Lung (tissue), 12 donors: ENCODE data around the gene COL1A1. TPM values are rescaled to one million over a fixed set of nuclear protein-coding genes. Genes with fewer than 3 reads are reported as not detected.

Source experiments
- ATAC-seq: fragments of 200-7000 bp; cut with Tn5 transposase; one replicate; pipeline ENCODE4 v1.9.1; 2020; ENCODE audit warnings: moderate number of reproducible peaks; ENCODE audit not compliant: insufficient read depth, low FRiP score
- DNase-seq, 3 donors: peaks; one replicate each; pipeline ENCODE4 v3.0.0-alpha.2; 2013 to 2017
- H3K27ac ChIP-seq, 2 donors: one replicate each; pipeline ENCODE4 v1.5.1; 2013; ENCODE audit warnings: mild to moderate bottlenecking in 2 of 2, moderate library complexity in 2 of 2, control low read depth in 1 of 2, inconsistent platforms in 1 of 2, low read depth in 1 of 2, low read length in 1 of 2
- H3K27me3 ChIP-seq, 3 donors: one replicate each; pipeline ENCODE4 v1.5.1; 2013; ENCODE audit warnings: low read length in 2 of 3; ENCODE audit not compliant: control insufficient read depth in 3 of 3, insufficient read depth in 3 of 3
- H3K36me3 ChIP-seq, 4 donors: one replicate each; pipeline ENCODE4 v1.5.1; 2013; ENCODE audit warnings: low read length in 4 of 4, mild to moderate bottlenecking in 1 of 4, moderate library complexity in 1 of 4; ENCODE audit not compliant: control insufficient read depth in 4 of 4, insufficient read depth in 4 of 4
- H3K4me1 ChIP-seq, 5 donors: one replicate each; pipeline ENCODE4 v1.5.1; 2013; ENCODE audit warnings: low read length in 5 of 5, mild to moderate bottlenecking in 2 of 5, moderate library complexity in 1 of 5; ENCODE audit not compliant: control insufficient read depth in 5 of 5, insufficient read depth in 5 of 5
- H3K4me3 ChIP-seq: one replicate; pipeline ENCODE4 v1.5.1; 2013; ENCODE audit warnings: mild to moderate bottlenecking, control low read depth, moderate library complexity
- H3K9ac ChIP-seq, 2 donors: one replicate each; pipeline ENCODE4 v1.5.1; 2013; ENCODE audit warnings: low read length in 2 of 2, control low read depth in 1 of 2; ENCODE audit not compliant: insufficient read depth in 1 of 2
- H3K9me3 ChIP-seq, 4 donors: one replicate each; pipeline ENCODE4 v1.5.1; 2013; ENCODE audit warnings: low read length in 3 of 4, mild to moderate bottlenecking in 1 of 4, moderate library complexity in 1 of 4; ENCODE audit not compliant: control insufficient read depth in 4 of 4, insufficient read depth in 3 of 4
- WGBS, 2 donors: extraction: QIAGEN DNeasy Blood & Tissue Kit; methylation state at CpG; one replicate each; pipeline ENCODE4 v1.1.7; 2013; 5-methylcytosine and 5-hydroxymethylcytosine counted together
- polyA plus RNA-seq, 2 donors: library from polyadenylated mRNA; stranded (reverse); fragments of 200-250 nt; gene quantifications; one replicate each; pipeline ENCODE4 v1.2.1, GENCODE V29; 2013
- total RNA-seq, 2 donors: library from RNA; depleted of rRNA in 1 of 2; stranded (reverse); fragments of >200 nt in 1 of 2; gene quantifications; one replicate each; pipeline ENCODE4 v1.2.1, GENCODE V29; 2014 to 2021
- TF ChIP-seq, protein P1 (sequence below): IDR thresholded peaks from 2 replicates; pipeline ENCODE4 v1.5.1; 2012; ENCODE audit warnings: mild to moderate bottlenecking; ENCODE audit errors: control extremely low read depth, extremely low read depth
- donor health status: control.
- donor health status: control.
- donor health status: Bipolar disorder and iron deficiency.
- donor health status: healthy.
- donor health status: DM: yes; HTN: yes; CAD: no.

Gene COL1A1
- total and polyA plus RNA-seq, 4 donors, result 30.5 to 1,330 (median 283) TPM

- DNase-seq (no peak), ATAC-seq (no peak)
- peaks cover 0 to 35% (median 13%) of the 10 kb centered on the region in 5 donors for H3K4me1 ChIP-seq
- no peak overlapping the region for H3K9ac ChIP-seq
- 84 to 89% methylated on average over 6 of the region's 6 CpGs for WGBS, 2 donors
- no peaks in the 10 kb centered on the region for H3K9me3 ChIP-seq
- H3K27me3 ChIP-seq, result peaks cover 0 to 6% (median 0%) of the 10 kb centered on the region in 3 donors
- peak overlapping the region in 1 of 2 donors; percentile 3 for H3K27ac ChIP-seq
- H3K4me3 ChIP-seq, result no peak overlapping the region
- H3K36me3 ChIP-seq, result peaks cover 0 to 67% (median 37%) of the 10 kb centered on the region in 4 donors
- TF ChIP-seq, protein P1, sequence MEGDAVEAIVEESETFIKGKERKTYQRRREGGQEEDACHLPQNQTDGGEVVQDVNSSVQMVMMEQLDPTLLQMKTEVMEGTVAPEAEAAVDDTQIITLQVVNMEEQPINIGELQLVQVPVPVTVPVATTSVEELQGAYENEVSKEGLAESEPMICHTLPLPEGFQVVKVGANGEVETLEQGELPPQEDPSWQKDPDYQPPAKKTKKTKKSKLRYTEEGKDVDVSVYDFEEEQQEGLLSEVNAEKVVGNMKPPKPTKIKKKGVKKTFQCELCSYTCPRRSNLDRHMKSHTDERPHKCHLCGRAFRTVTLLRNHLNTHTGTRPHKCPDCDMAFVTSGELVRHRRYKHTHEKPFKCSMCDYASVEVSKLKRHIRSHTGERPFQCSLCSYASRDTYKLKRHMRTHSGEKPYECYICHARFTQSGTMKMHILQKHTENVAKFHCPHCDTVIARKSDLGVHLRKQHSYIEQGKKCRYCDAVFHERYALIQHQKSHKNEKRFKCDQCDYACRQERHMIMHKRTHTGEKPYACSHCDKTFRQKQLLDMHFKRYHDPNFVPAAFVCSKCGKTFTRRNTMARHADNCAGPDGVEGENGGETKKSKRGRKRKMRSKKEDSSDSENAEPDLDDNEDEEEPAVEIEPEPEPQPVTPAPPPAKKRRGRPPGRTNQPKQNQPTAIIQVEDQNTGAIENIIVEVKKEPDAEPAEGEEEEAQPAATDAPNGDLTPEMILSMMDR, result no peak
Measured at GRCh38 chr17:50196826-50197225, 4.6 kb downstream of the COL1A1 start.

DNA sequence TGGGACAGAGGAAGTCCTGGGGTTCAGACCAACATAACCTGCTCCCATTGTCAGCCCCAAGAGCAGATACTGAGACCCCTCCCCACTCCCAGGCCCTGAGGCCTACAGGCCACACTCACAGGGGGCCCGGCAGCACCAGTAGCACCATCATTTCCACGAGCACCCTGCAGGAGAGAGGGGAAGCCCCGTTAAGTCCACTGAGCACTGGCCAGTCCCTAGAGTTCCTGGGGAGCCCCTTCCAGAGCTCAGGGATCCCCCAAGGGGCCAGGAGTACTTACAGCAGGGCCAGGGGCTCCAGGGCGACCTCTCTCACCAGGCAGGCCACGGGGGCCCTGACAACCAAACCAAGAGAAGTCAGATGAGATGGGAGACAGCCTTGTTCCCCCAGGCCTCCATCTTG lies 5.4 kb downstream of the COL1A1 start:
- DNase-seq, result no peak
- H3K27me3 ChIP-seq, result peaks cover 0 to under 1% (median 0%) of the 10 kb centered on the region in 3 donors
- H3K4me3 ChIP-seq, result no peak overlapping the region
- TF ChIP-seq, protein P1, result no peak
- 77 to 96% methylated on average over 5 of the region's 5 CpGs for WGBS, 2 donors
- no peak overlapping the region for H3K9ac ChIP-seq
- peaks cover 4 to 70% (median 40%) of the 10 kb centered on the region in 4 donors for H3K36me3 ChIP-seq
- peaks cover 0 to 31% (median 9%) of the 10 kb centered on the region in 5 donors for H3K4me1 ChIP-seq
- no peak for ATAC-seq
- H3K27ac ChIP-seq, result no peak overlapping the region
- no peaks in the 10 kb centered on the region for H3K9me3 ChIP-seq

DNA sequence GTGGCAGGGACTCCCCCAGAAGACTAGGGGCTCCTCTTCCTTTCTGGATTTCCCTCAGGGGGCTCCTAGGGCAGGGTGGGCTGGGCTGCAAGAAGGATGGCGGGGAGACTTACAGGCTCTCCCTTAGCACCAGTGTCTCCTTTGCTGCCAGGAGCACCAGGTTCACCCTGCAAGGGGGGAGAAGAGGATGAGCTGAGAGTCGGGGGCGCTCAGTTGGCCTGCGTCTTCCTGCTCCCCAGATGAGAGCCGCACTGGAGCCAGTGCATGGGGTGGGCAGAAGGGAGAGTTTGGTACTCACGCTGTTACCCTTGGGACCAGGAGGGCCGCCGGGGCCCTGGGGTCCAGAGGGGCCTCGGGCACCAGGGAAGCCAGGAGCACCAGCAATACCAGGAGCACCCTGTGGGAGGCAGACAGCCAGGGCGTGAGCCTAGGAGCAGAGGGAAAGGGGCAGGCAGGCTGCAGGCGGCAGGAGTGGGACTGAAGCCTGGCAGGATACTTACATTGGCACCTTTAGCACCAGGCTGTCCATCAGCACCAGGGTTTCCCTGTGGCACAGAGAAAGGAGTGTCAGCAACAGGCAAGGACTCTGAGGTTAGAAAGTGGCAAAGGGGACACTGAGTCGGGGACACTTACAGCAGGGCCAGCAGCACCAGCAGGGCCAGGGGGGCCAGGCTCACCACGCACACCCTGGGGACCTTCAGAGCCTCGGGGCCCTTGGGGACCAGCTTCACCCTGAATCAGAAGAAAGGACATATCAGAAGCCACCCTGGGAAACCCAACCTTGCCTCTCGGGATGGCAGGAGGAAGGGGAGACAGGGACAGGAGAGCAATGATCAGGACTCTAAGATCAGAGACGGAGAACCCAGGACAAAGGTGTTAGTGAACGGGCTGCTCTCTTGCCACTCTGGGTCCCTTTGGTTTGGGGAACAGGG lies 6.2 kb downstream of the COL1A1 start:
- Histone ChIP-seq H3K27me3 (no peaks in the 10 kb centered on the region), H3K9ac (no peak overlapping the region), H3K4me1 (peaks cover 0 to 31% (median 9%) of the 10 kb centered on the region in 5 donors), H3K36me3 (peaks cover 4 to 77% (median 45%) of the 10 kb centered on the region in 4 donors), H3K4me3 (no peak overlapping the region), H3K9me3 (no peaks in the 10 kb centered on the region), H3K27ac (no peak overlapping the region)
- WGBS, 2 donors, result 84 to 92% methylated on average over 17 of the region's 17 CpGs
- no peak for ATAC-seq
- DNase-seq, result no peak
- TF ChIP-seq, protein P1, result no peak
